H9 (cell line): ENCODE measurements around the gene TEC. TPM values are rescaled to one million over a fixed set of nuclear protein-coding genes. Genes with fewer than 3 reads are reported as not detected.

Source experiments
- DNase-seq: peaks from one replicate; pipeline ENCODE4 v3.0.0-alpha.2; 2017
- H2AFZ ChIP-seq: one replicate; pipeline ENCODE4 v1.6.1; 2013; ENCODE audit warnings: mild to moderate bottlenecking, low read length, control low read depth, moderate library complexity
- H2AK5ac ChIP-seq: 2 replicates; pipeline ENCODE4 v1.6.1; 2013; ENCODE audit warnings: low read length, control low read depth, mixed read lengths; ENCODE audit not compliant: insufficient read length
- H2BK120ac ChIP-seq: one replicate; pipeline ENCODE4 v1.6.1; 2013; ENCODE audit warnings: low read depth, mild to moderate bottlenecking, low read length, control low read depth, inconsistent platforms; ENCODE audit not compliant: poor library complexity, severe bottlenecking
- H2BK12ac ChIP-seq: 2 replicates; pipeline ENCODE4 v1.6.1; 2013; ENCODE audit warnings: low read length, control low read depth, mixed read lengths, low read depth; ENCODE audit not compliant: insufficient read length
- H2BK15ac ChIP-seq: 2 replicates; pipeline ENCODE4 v1.6.1; 2013; ENCODE audit warnings: low read depth, low read length, control low read depth
- H2BK20ac ChIP-seq: one replicate; pipeline ENCODE4 v1.6.1; 2013; ENCODE audit warnings: low read depth, mild to moderate bottlenecking, low read length, control low read depth, inconsistent platforms; ENCODE audit not compliant: poor library complexity, severe bottlenecking
- H2BK5ac ChIP-seq: 2 replicates; pipeline ENCODE4 v1.6.1; 2013; ENCODE audit warnings: low read length, control low read depth, mixed read lengths; ENCODE audit not compliant: insufficient read length
- H3K14ac ChIP-seq: 2 replicates; pipeline ENCODE4 v1.6.1; 2013; ENCODE audit warnings: low read length, control low read depth; ENCODE audit not compliant: insufficient read depth
- H3K18ac ChIP-seq: 2 replicates; pipeline ENCODE4 v1.6.1; 2013; ENCODE audit warnings: low read depth, mild to moderate bottlenecking, mixed read lengths, low read length, control low read depth; ENCODE audit not compliant: insufficient read length
- H3K23ac ChIP-seq: 2 replicates; pipeline ENCODE4 v1.6.1; 2013; ENCODE audit warnings: low read length, control low read depth, mixed read lengths, low read depth; ENCODE audit not compliant: insufficient read length
- H3K23me2 ChIP-seq: 2 replicates; pipeline ENCODE4 v1.6.1; 2013; ENCODE audit warnings: low read depth, mild to moderate bottlenecking, mixed read lengths, low read length, control low read depth; ENCODE audit not compliant: insufficient read length, poor library complexity, severe bottlenecking
- H3K27ac ChIP-seq: 2 replicates; pipeline ENCODE4 v1.5.1; 2013; ENCODE audit warnings: low read length, control low read depth, mixed read lengths, low read depth; ENCODE audit not compliant: insufficient read length
- H3K27me3 ChIP-seq: 2 replicates; pipeline ENCODE4 v1.6.1; 2013; ENCODE audit warnings: low read length, control low read depth, inconsistent platforms; ENCODE audit not compliant: insufficient read depth
- H3K4ac ChIP-seq: 2 replicates; pipeline ENCODE4 v1.6.1; 2013; ENCODE audit warnings: low read depth, mild to moderate bottlenecking, control low read depth, inconsistent platforms, low read length, moderate library complexity
- H3K4me1 ChIP-seq: 2 replicates; pipeline ENCODE4 v1.6.1; 2013; ENCODE audit warnings: low read length, control low read depth, inconsistent platforms; ENCODE audit not compliant: insufficient read depth
- H3K4me2 ChIP-seq: 2 replicates; pipeline ENCODE4 v1.6.1; 2013; ENCODE audit warnings: low read length, control low read depth, mixed read lengths; ENCODE audit not compliant: insufficient read length, insufficient read depth
- H3K56ac ChIP-seq: 2 replicates; pipeline ENCODE4 v1.6.1; 2013; ENCODE audit warnings: low read depth, mild to moderate bottlenecking, mixed read lengths, low read length, control low read depth; ENCODE audit not compliant: insufficient read length
- H3K79me1 ChIP-seq: 2 replicates; pipeline ENCODE4 v1.6.1; 2013; ENCODE audit warnings: low read depth, mild to moderate bottlenecking, moderate library complexity, low read length, control low read depth, inconsistent platforms; ENCODE audit not compliant: insufficient read depth, poor library complexity, severe bottlenecking
- H3K79me2 ChIP-seq: 2 replicates; pipeline ENCODE4 v1.6.1; 2013; ENCODE audit warnings: low read length, control low read depth, inconsistent platforms; ENCODE audit not compliant: insufficient read depth
- H3K9ac ChIP-seq: 2 replicates; pipeline ENCODE4 v1.6.1; 2013; ENCODE audit warnings: low read length, control low read depth, mixed read lengths; ENCODE audit not compliant: insufficient read length; ENCODE audit errors: extremely low read depth
- H3K9me3 ChIP-seq: one replicate; pipeline ENCODE4 v1.6.1; 2013; ENCODE audit warnings: low read depth, low read length, inconsistent platforms; ENCODE audit not compliant: control insufficient read depth
- H3T11ph ChIP-seq: one replicate; pipeline ENCODE4 v1.6.1; 2013; ENCODE audit warnings: mild to moderate bottlenecking, low read length, control low read depth, inconsistent platforms
- H4K20me1 ChIP-seq: one replicate; pipeline ENCODE4 v1.6.1; 2013; ENCODE audit not compliant: control insufficient read depth, insufficient read length, insufficient read depth
- H4K5ac ChIP-seq: 2 replicates; pipeline ENCODE4 v1.6.1; 2013; ENCODE audit warnings: low read depth, mild to moderate bottlenecking, mixed read lengths, low read length, control low read depth; ENCODE audit not compliant: insufficient read length
- H4K8ac ChIP-seq: replicated peaks from 2 replicates; pipeline ENCODE4 v1.6.1; 2013; ENCODE audit warnings: low read length, control low read depth, mixed read lengths, low read depth; ENCODE audit not compliant: insufficient read length
- H4K91ac ChIP-seq: 2 replicates; pipeline ENCODE4 v1.6.1; 2013; ENCODE audit warnings: low read depth, mild to moderate bottlenecking, moderate library complexity, mixed read lengths, low read length, control low read depth; ENCODE audit not compliant: insufficient read length
- H3K27ac Mint-ChIP-seq, 3 experiments: 2 replicates in 2 of 3; 3 replicates in 1 of 3; pipeline ENCODE4 v1.8.0; 2020 to 2021; ENCODE audit warnings: mixed read lengths in 3 of 3, mild to moderate bottlenecking in 1 of 3, moderate library complexity in 1 of 3
- H3K27me3 Mint-ChIP-seq: 2 replicates; pipeline ENCODE4 v1.8.0; 2021; ENCODE audit warnings: low read depth, mild to moderate bottlenecking, moderate library complexity, mixed read lengths
- H3K36me3 Mint-ChIP-seq, 3 experiments: 2 replicates in 2 of 3; 3 replicates in 1 of 3; pipeline ENCODE4 v1.8.0; 2020 to 2021; ENCODE audit warnings: low read depth in 3 of 3, mixed read lengths in 3 of 3; ENCODE audit not compliant: insufficient read depth in 1 of 3
- H3K4me1 Mint-ChIP-seq, 2 experiments: 2 replicates each; pipeline ENCODE4 v1.8.0; 2020; ENCODE audit warnings: mixed read lengths in 2 of 2
- H3K4me3 Mint-ChIP-seq, 2 experiments: 2 replicates in 1 of 2; 3 replicates in 1 of 2; pipeline ENCODE4 v1.8.0; 2020 to 2021; ENCODE audit warnings: mild to moderate bottlenecking in 2 of 2, mixed read lengths in 2 of 2, moderate library complexity in 1 of 2
- H3K9me3 Mint-ChIP-seq, 2 experiments: 2 replicates in 1 of 2; 3 replicates in 1 of 2; pipeline ENCODE4 v1.8.0; 2020; ENCODE audit warnings: mild to moderate bottlenecking in 2 of 2, mixed read lengths in 2 of 2, moderate library complexity in 1 of 2
- CTCF ChIP-seq: fragments of 200-600 bp; sonication (generic); conservative IDR thresholded peaks from 3 replicates; pipeline ENCODE4 v1.8.0; 2021; ENCODE audit warnings: antibody characterized with exemption, mild to moderate bottlenecking
- WGBS: extraction: QIAGEN DNeasy Blood & Tissue Kit; methylation state at CpG from one replicate; pipeline ENCODE4 v1.1.7; 2013; ENCODE audit warnings: missing lambda C conversion rate, low lambda C conversion rate, mixed read lengths; ENCODE audit not compliant: insufficient read length; ENCODE audit errors: extremely low coverage; 5-methylcytosine and 5-hydroxymethylcytosine counted together
- total RNA-seq: library from RNA; stranded (reverse); gene quantifications from 2 replicates; pipeline ENCODE4 v1.2.1, GENCODE V29; 2021

Gene TEC
- total RNA-seq, 1 experiment from 2014 or later = 1.8 TPM

GRCh38 chr4:48224606-48225005 lies 45.0 kb downstream of the TEC start:
- Histone ChIP-seq H3K4me1 (no peaks in the 10 kb centered on the region), H2BK120ac (no peak overlapping the region), H3K27me3 (no peaks in the 10 kb centered on the region), H3K4me2 (no peak overlapping the region), H3K23ac (no peak overlapping the region), H3K79me2 (no peaks in the 10 kb centered on the region), H3K56ac (no peak overlapping the region), H2BK5ac (no peak overlapping the region), H3K27ac (no peak overlapping the region), H3K18ac (no peak overlapping the region), H3K14ac (no peak overlapping the region), H3K79me1 (no peaks in the 10 kb centered on the region), H3K9me3 (no peaks in the 10 kb centered on the region), H3T11ph (no peak overlapping the region), H4K91ac (no peak overlapping the region), H4K5ac (no peak overlapping the region), H2BK12ac (no peak overlapping the region), H2BK20ac (no peak overlapping the region), H4K8ac (no peak overlapping the region), H3K4ac (no peak overlapping the region), H2AK5ac (no peak overlapping the region), H4K20me1 (no peaks in the 10 kb centered on the region), H2BK15ac (no peak overlapping the region), H3K9ac (no peak overlapping the region), H3K23me2 (no peaks in the 10 kb centered on the region), H2AFZ (no peak overlapping the region)
- no peak for DNase-seq
- Mint-ChIP-seq H3K4me3 (no peak overlapping the region), H3K36me3 (peaks cover 0 to 2% (median 0%) of the 10 kb centered on the region in 3 experiments; a peak in 2 of 7 replicates), H3K4me1 (peaks cover 13 to 14% of the 10 kb centered on the region in 2 experiments), H3K27ac (no peak overlapping the region), H3K9me3 (no peaks in the 10 kb centered on the region), H3K27me3 (no peaks in the 10 kb centered on the region; the same call in 1 of the 2 replicates)
- TF ChIP-seq CTCF = no peak
- WGBS = no CpG with 5 or more reads among the region's 5 CpGs
